Ishikawa (cell line): ENCODE data around the gene FGFBP2.

Experiments used
- CEBPB ChIP-seq: IDR thresholded peaks from 2 replicates; pipeline ENCODE4 v1.6.1; 2012
- CREB1 ChIP-seq: IDR thresholded peaks from 2 replicates; pipeline ENCODE4 v1.6.1; 2012; ENCODE audit warnings: low read depth
- EGR1 ChIP-seq: IDR thresholded peaks from 2 replicates; pipeline ENCODE4 v1.6.1; 2012
- EP300 ChIP-seq: IDR thresholded peaks from 2 replicates; pipeline ENCODE4 v1.6.1; 2012; ENCODE audit warnings: borderline replicate concordance
- FOXM1 ChIP-seq: IDR thresholded peaks from 2 replicates; pipeline ENCODE4 v1.6.1; 2012; ENCODE audit warnings: low read depth, borderline replicate concordance
- NFIC ChIP-seq: IDR thresholded peaks from 2 replicates; pipeline ENCODE4 v1.6.1; 2012
- RAD21 ChIP-seq: IDR thresholded peaks from 2 replicates; pipeline ENCODE4 v1.6.1; 2012; ENCODE audit warnings: low read depth
- REST ChIP-seq: IDR thresholded peaks from 2 replicates; pipeline ENCODE4 v1.6.1; 2012; ENCODE audit warnings: low read depth, mild to moderate bottlenecking
- TAF1 ChIP-seq: IDR thresholded peaks from 2 replicates; pipeline ENCODE4 v1.6.1; 2012; ENCODE audit warnings: low read depth, mild to moderate bottlenecking
- TCF12 ChIP-seq: IDR thresholded peaks from 2 replicates; pipeline ENCODE4 v1.6.1; 2012; ENCODE audit warnings: low read depth
- TEAD4 ChIP-seq: IDR thresholded peaks from 2 replicates; pipeline ENCODE4 v1.6.1; 2012
- YY1 ChIP-seq: IDR thresholded peaks from 2 replicates; pipeline ENCODE4 v1.6.1; 2012; ENCODE audit warnings: low read depth
- ZBTB7A ChIP-seq: IDR thresholded peaks from 2 replicates; pipeline ENCODE4 v1.6.1; 2012; ENCODE audit warnings: low read depth
- TF ChIP-seq, protein P1 (sequence below): IDR thresholded peaks from 2 replicates; pipeline ENCODE4 v1.6.1; 2012
- TF ChIP-seq, protein P2 (sequence below): IDR thresholded peaks from 2 replicates; pipeline ENCODE4 v1.6.1; 2012

FGFBP2 gene

GRCh38 chr4:15956179-15956850 lies 6.7 kb downstream of the FGFBP2 start:
- TF ChIP-seq RAD21 = peak; percentile 100
- TF ChIP-seq YY1 = peak; percentile 53; the same call in 1 of the 2 replicates
- TF ChIP-seq ZBTB7A = no peak

DNA sequence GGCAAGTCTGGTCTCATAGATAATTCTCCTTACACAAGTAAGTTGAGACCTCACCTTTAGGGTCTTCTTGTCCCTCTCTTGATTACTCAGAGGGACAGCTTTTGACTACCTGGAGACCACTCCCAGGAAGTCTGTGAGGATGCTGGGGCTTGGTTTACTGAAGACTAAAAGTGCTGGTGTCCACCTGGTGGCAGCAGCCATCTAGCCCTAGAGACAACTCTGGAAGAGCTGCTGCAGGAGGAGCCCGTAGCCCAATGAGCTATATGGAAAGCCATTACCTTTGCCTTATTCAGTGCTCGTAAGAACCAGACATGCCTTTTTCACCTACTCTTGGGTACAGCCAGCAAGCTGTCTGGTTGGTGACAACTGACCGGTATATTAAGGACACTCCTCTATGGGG lies 7.3 kb downstream of the FGFBP2 start:
- TF ChIP-seq TEAD4 = no peak
- TF ChIP-seq RAD21 = peak; percentile 39; the same call in 1 of the 2 replicates

- TF ChIP-seq REST (no peak), TAF1 (no peak), FOXM1 (no peak), ZBTB7A (no peak), NFIC (no peak), TEAD4 (no peak), RAD21 (no peak), CREB1 (no peak), CEBPB (no peak), TCF12 (no peak), EGR1 (no peak), YY1 (no peak), EP300 (no peak)
- TF ChIP-seq, protein P1, sequence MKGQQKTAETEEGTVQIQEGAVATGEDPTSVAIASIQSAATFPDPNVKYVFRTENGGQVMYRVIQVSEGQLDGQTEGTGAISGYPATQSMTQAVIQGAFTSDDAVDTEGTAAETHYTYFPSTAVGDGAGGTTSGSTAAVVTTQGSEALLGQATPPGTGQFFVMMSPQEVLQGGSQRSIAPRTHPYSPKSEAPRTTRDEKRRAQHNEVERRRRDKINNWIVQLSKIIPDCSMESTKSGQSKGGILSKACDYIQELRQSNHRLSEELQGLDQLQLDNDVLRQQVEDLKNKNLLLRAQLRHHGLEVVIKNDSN = no peak
- TF ChIP-seq, protein P2, sequence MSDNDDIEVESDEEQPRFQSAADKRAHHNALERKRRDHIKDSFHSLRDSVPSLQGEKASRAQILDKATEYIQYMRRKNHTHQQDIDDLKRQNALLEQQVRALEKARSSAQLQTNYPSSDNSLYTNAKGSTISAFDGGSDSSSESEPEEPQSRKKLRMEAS = no peak
These were observed 9.3 kb downstream of the FGFBP2 start for GRCh38 chr4:15953625-15954024.

DNA sequence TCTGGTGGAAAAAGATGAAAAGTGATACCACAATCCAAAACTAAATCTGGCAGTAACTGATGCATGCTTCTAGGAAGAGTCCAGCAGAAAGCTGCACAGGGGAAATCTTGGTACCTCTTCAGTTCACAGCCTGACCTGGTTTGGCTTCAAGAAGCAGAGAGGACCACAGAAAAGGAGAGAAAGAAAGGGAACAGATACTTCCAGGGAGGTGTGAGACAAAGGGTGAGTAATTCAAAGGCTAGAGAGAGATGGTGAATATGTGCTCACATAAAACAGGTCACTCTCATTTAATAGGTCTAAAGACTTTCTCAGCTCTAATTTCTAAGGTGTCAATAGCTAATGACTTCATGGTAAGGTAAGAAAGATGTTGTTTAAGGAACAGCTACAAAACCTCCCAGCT lies 11.2 kb downstream of the FGFBP2 start:
- TF ChIP-seq TEAD4 = no peak
- no peak for TF ChIP-seq ZBTB7A
- no peak for TF ChIP-seq REST
- no peak for TF ChIP-seq YY1
- TF ChIP-seq TCF12 = no peak

DNA sequence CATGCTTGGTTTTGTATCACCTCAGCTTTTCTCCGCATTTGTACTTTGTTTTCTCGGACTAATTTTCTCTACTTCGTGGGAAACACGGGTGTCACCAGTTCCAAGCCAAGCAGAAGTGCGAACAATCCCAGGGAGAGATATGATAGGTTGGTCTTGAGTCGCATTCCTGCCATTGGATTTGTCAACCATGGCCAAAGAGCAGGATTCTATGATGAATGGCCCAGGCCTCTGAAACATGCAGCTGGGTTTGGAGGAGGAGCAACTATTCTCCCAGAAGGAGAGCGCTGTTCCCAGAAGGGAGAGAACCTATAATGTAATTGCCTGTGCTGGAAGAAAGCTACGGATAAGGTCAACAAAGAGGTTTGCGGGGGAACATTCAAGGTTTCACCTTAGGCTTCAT lies 14.1 kb downstream of the FGFBP2 start:
- TF ChIP-seq TCF12 = no peak
- TF ChIP-seq, protein P1 = no peak
- no peak for TF ChIP-seq YY1
- no peak for TF ChIP-seq NFIC
- no peak for TF ChIP-seq CEBPB
- no peak for TF ChIP-seq RAD21
- no peak for TF ChIP-seq TEAD4
- TF ChIP-seq, protein P2 = no peak
- no peak for TF ChIP-seq ZBTB7A
- no peak for TF ChIP-seq CREB1

DNA sequence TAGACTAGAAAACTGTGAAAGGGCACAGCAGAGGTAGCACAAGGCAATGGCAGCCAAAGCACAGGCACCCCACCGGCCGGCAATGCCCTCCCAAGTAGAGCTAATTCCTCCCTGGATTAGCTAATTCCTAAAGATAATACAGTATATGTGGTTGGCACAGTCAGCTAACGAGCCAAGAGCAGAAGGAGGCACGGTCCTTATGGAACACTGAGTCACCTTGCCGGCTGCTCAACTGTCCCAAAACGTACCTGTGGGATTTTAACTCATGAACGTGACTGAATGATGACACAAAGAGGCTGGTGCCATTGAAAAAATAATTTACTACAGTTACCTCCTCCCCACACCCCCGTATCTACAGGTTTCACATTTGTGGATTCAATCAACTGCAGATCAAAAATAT lies 15.3 kb downstream of the FGFBP2 start:
- TF ChIP-seq EGR1 (no peak), FOXM1 (no peak), YY1 (no peak), REST (no peak), TEAD4 (no peak), ZBTB7A (no peak), RAD21 (no peak), CREB1 (no peak), CEBPB (no peak), TAF1 (no peak), EP300 (no peak), TCF12 (no peak), NFIC (no peak)
- TF ChIP-seq, protein P2 = no peak
